HG03039 (cell line): ENCODE data around the gene TEFM.
A peak's percentile ranks its signal among the peaks of the same experiment; 100 is the strongest.
"Not testable (repeated sequence)": the region's sequence is repeated elsewhere in the genome, so short reads cannot be mapped to it uniquely, and the experiment has no call there.

Experiments used
- ATAC-seq: cut with Tn5 transposase; IDR thresholded peaks from one replicate; pipeline ENCODE4 v1.9.1; 2021; ENCODE audit warnings: mild to moderate bottlenecking, moderate library complexity; ENCODE audit not compliant: unreplicated experiment

TEFM gene, protein sequence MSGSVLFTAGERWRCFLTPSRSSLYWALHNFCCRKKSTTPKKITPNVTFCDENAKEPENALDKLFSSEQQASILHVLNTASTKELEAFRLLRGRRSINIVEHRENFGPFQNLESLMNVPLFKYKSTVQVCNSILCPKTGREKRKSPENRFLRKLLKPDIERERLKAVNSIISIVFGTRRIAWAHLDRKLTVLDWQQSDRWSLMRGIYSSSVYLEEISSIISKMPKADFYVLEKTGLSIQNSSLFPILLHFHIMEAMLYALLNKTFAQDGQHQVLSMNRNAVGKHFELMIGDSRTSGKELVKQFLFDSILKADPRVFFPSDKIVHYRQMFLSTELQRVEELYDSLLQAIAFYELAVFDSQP

DNA sequence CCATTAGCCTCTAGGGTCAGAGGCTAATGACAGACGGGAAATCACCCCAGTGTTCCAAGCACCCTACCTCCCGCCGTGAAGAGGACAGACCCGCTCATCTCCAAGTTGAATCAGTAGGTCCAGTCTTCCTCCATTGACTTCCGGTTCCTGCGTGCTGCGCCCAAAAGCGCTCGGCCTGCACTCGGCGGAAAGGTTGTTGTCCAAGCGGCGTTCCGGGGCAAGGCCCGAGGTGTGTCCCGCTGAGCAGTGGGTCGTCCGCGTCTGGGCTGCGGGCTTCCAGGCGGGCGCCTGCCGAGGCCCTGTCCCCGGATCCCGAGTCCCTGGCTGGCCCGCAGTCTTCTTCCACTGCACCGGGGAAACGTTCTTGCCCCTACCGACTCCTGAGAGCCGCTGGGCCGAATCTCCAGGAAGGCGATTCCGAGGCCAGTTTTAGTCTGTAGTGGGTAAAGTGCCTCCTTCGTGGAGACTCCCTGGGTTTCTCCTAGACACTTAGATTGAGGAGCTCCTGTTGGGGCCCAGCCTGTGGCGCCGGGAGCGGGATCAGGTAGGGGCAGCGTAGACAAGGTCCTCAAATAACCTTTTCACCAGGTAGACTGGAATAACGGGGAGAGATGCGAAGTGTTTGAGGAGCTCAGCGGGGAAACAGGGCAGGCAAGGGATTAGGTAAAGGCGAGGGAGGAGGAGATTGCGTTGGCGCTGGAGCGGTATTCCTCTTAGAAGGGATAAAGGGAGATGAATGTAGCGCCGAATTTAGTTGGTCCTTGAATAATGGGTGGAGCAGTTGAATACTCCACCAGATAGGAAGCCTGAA is at the start of gene TEFM:
Gene TEFM (minus strand): TSS at position 138 of the 811 bp plus-strand sequence. CDS start 40 bp downstream, at position 98.
- peak; percentile 83 for ATAC-seq

DNA sequence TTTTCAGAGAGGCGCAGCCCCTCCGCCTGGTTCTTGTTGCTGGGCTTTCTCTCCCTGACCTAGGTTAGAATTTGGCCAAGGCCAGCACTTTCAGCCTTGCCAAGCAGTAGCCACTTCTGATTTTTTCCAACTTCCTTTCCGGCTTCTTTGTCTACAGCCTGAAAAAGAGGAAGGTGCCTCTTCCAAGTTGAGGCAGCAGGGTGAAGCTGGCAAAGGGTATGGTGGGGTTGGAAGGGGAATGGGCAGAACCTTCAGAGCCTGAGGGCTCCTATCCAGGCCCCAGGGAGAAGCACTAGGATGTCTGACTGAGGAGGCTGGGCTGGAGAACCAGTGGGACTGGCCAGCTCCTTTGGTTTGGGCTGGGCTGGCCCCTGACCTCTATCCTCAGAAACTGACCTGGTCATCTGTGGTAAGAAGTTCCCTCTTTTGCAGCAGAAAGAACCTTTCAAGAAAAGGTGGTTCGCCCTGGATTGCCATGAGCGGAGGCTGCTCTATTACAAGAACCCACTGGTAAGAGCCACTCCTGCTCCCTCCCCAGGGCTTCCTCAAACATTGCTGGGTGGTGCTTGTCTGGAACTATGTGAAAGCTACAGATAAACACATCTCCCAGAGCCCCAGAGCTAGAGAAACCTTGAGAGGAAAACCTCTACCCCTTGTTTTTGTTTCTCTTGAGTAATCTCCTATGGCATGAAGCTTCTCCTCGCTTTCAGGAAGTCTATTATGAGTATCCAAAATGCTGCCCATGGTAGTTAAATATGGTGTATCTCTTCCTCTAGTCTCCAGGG is 48.2 kb upstream of the TEFM start:
- ATAC-seq: no peak

DNA sequence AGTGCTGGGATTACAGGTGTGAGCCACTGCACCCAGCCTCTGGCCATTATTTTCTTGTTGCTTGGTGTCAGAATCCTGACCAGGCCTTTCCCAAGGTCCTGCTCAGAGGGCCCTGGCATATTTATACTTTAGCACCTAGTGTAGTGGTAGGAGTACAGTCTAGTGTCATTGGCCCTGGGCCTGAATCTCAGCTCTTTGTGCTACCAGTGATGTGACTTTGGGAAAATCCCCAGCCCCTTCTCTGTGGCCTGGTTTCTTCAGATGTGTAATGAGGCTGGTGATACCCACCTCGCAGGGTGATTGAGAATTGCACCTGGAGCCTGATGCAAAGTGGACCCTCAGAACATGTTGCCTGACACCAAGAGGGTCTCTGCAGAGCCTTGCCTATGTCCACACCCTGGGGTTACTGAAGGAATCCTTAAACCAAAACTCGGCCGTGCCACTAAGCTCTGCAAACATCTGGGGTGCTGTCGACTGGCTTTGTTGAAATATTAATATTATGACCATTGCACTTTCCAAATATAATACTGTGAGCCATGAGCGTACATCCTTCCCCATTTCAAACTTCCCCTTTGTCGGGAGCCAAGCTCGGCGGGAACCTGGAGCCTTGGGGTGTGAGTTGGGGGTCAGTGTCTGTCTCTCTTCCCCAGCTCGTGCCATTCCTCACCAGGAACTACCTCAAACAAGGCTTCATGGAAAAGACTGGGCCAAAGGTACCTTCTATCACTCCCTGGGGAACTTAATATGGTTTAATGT is 46.8 kb upstream of the TEFM start:
- no peak for ATAC-seq

DNA sequence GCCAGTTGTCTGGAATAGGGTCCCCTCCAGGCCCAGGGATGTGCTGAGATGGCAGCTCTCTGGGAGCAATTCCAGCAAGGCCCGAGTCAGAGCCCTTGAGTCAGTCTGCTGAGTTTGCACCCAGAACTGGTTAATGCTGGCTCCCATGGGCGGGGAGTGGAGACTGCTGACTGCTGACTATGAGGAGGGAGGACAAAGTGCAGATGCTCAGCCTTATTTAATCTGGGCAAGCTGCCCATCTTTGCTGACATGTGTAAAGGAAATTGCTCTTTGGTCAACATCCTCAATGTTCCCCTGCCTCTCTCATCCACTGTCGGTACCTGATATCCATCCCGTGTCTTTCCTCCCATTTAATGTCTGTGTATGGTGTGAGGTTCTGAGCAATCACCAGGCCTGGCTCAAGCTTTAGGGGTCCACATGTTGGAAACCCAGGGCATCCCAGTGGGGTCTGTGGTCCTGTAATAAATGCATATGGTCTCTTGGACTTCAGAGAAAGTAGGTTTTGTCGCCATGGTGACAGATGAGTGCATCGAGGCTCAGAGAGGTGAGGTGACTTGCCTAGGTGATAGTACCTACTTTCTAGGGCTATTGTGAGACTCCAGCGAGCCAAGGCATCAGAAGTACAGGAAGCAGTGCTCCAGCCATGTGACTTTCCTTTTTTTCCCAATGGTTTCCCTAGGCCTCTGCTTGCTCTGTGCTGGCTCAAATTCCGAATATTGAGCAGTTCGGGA is 44.8 kb upstream of the TEFM start:
- ATAC-seq: no peak

DNA sequence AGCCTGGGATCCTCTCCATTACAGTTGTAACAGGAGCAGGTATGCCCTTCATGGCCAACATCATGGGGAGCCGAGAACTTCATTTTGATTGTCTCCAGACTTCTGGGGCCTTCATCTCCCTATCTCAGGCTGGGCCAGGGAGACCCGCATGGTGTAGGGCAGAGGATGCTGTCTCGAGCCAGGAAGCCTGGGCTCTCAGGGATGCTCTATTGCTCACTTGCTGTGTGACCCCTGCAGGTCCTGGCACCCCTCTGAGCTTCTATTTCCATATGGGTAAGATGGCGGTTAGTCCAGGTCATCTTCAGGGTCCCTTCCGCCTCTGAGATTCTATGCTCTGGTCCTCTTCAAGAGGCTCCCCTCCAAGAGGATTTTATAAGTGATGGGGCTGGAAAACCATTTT is 44.2 kb upstream of the TEFM start:
- no peak for ATAC-seq

DNA sequence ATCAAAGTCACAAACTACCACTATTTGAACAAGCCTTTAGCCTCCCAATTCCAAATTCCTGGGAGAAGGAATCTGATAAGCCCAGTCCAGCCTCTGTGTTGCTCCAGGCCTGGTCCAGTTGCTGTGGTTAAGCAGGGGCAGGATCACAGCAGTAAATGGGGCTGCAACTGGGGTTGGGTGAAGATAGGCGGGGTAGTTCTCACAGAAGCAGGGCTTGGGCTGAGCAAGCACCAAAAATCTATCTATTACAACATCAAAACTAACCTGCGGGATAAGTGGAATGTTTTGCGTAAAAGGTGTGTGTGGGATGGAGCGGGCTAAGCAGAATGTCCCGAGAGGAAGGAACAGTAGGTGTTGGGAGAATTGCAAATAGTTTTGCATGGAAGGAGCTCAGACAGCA is 41.8 kb upstream of the TEFM start:
- ATAC-seq: no peak

DNA sequence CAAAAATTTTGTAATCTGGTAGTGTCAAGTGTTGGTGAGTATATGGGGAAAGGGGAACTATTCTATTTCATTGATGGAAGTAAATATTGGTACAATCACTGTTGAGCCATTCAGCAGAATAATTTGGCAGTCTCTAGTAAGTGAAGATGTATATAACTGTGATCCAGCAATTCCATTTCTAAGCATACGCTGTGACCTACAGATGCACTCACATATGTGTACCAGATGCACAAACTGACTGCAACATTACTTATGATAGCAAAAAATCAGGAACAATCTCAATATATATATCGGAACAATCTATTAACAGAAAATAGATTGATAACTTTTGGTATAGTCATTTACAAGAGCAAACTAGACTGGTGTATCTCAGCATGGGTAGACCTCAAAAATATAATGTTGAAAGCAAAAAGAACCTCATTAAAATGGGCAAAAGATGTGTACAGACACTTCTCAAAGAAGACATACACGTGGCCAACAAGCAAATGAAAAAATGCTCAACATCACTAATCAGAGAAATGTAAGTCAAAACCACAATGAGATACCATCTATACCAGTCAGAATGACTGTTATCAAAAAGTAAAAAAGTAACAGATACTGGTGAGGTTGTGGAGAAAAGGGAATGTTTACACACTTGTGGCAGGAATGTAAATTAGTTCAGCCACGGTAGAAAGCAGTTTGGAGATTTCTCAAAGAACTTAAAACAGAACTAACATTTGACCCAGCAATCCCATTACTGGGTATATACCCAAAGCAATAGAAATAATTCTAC is 36.5 kb upstream of the TEFM start:
- ATAC-seq: no peak

DNA sequence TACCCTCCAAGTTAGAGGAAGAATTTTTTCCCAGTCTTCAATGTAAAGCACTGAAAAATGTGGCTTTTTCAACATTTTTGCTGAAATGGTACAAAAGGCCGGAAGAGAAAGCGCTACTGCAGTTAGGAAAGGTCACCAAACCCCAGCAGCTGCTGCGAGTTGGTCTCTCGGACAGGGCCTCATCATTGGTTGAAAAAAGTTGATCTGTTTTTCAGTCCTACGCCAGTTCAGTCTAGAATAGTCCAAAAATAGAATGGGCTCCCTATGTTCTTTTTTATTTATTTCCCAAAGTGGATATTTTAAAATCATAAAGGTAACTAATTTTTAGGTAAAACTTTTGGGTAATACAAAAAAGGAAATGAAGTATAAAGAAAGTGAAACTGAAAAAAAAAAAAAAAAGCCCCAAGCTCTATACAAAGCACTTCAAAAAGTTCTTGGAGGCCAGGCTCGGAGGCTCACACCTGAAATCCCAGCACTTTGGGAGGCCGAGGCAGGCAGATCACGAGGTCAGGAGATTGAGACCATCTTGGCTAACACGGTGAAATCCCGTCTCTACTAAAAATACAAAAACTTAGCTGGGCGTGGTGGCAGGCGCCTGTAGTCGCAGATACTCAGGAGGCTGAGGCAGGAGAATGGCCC is 33.1 kb upstream of the TEFM start:
- no peak for ATAC-seq

DNA sequence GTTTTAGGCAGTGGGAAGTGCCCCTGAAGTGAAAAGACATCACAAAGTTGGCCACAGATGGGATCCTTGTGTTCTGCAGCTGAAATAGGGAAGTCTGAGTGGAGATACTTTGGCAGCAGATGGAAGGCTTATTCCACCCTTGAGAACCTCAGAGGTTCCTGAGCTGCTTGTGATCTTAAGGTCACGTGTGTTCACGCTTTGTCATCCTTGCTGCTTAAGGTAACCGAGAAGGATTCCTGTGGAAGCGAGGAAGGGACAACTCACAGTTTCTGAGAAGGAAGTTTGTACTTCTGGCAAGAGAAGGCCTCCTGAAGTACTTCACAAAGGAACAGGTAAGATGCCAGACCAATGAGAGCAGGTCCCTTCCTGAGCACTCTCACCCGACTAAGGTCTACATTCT is 27.9 kb upstream of the TEFM start:
- ATAC-seq: no peak

DNA sequence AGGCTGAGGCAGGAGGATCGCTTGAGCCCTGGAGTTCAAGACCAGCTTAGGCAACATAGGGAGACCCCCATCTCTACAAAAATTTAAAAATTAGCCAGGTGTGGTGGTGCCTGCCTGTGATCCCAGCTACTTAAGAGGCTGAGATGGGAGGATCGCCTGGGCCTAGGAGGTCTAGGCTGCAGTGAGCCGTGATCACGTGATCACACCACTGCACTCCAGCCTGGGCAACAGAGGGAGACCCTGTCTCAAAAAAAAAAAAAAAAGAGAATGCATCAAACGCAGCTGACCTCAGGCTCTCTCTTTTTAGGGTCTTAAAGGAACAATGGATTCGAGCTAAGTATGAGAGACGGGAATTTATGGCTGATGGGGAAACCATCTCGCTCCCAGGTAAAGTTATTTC is 25.5 kb upstream of the TEFM start:
- not testable (repeated sequence) for ATAC-seq

DNA sequence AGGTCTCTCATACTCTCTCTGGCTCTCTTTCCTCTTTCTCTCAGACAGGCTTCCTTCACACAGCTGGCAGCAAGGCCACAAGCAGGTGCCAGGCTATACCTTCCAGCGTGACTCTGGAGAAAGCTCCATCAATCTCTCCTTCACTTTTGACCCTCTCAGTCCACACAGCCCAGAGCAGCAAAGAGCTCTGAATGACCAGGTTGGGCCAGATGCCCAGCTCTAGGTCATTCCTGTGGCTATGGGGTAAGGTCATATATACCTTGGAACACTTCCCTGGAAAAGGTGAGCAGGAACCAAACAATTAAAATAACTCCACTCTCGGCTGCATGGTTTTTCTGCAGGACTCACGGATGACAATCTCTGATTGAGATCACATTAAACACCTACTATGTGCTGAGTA is 24.5 kb upstream of the TEFM start:
- no peak for ATAC-seq

DNA sequence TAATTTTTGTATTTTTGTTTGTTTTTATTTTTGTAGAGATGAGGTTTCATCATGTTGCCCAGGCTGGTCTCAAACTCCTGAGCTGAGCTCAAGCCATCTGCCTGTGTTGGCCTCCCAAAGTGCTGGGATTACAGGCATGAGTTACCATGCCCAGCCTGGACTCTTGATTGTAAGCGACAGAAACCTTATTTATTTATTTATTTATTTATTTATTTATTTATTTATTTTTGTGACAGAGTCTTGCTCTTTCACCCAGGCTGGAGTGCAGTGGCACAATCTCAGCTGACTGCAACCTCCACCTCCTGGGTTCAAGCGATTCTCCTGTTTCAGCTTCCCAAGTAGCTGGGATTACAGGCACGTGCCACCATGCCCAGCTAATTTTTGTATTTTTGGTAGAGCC is 23.8 kb upstream of the TEFM start:
- ATAC-seq: not testable (repeated sequence)

DNA sequence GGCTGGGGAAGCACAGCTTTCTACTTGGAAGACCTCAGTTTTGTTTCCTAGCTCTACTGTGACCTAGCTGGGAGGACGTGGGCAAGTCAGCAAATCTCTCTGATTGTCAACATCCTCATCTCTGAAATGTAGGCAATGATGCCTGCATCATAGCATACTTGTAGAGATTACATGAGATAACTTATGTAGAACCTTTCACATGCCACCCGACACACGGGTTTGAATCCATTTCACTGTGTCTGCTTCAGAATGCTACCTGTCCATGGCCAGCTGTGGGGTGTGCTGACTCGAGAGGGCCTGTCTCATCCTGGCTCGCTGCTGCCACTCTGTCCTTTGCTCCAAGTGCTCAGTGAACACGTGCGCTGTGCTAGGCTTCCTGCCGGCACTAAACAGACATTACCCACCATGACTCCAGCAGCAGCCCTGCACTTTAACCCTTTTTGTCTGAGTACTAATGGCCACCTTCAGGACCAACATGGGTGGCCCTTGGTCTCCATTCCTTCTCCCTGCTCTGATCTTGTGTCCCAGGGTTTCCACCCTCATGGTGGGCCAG is 23.1 kb upstream of the TEFM start:
- ATAC-seq: no peak

DNA sequence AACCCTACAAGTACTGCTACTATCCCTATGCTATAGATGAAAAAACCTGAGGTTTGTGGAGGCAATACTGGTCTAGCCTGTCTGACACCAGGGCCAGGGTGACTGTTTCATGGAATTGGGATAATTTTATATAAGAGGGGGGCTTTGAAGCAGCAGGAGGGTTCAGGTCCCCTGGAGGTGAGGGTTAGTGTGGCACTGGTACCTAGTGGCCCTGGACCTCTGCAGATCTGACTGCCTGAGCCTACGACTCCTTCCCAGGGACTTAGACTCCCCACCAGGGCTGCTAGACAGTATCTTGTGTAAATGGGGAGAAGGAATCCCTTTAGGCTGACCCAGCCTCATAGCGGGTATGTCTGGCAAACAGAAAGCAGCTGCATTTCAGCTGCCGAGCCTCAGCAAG is 22.5 kb upstream of the TEFM start:
- no peak for ATAC-seq

DNA sequence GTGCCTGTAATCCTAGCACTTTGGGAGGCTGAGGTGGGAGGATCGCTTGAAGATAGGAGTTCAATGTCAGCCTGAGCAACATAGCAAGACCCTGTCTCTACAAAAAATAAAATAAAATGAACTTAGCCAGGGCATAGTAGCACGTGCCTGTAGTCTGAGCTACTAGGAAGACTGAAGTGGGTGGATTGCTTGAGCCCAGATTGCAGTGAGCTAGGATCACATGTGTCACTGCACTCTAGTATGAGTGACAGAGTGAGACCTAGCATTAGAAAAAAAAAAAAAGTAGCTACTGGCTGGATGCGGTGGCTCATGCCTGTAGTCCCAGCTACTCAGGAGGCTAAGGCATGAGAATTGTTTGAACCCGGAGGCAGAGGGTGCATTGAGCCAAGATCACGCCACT is 21.7 kb upstream of the TEFM start:
- no peak for ATAC-seq

DNA sequence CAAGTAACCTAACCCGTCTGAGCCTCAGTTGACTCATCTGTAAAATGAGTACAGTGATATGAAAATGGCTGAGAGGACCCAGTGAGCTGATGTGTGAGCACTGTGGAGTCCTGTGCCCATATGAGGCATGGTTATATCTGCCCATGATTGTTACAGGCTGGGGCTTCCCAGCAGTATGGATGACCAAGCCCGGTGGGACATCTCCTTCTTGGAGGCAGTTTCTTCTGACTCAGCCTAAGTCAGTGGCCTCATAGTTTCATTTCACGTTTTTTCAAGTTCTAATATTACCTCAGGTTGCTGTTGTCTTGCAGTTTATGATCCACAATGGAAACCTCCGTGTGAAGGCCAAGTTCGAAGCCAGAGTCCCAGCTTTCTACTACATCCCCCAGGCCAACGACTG is 20.5 kb upstream of the TEFM start:
- ATAC-seq: no peak

DNA sequence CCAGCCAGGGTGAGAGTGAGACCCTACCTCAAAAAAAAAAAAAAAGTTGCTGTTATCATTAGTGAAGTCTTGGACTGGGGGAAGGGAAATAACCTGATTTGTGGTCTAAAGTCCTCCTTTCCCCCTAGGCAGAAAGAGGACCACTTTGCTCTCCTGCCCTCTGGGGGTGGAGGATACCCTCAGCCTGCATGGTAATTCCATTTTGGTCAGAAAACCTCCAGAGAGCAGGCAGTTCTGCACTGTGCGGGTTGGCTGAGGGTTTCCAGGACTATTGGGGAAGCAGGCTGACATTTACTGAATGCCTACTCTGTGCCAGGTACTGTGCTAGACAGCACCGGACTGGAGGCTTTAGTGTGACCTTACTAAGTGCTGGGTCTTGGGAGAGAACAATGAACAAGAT is 18.3 kb upstream of the TEFM start:
- ATAC-seq: no peak

DNA sequence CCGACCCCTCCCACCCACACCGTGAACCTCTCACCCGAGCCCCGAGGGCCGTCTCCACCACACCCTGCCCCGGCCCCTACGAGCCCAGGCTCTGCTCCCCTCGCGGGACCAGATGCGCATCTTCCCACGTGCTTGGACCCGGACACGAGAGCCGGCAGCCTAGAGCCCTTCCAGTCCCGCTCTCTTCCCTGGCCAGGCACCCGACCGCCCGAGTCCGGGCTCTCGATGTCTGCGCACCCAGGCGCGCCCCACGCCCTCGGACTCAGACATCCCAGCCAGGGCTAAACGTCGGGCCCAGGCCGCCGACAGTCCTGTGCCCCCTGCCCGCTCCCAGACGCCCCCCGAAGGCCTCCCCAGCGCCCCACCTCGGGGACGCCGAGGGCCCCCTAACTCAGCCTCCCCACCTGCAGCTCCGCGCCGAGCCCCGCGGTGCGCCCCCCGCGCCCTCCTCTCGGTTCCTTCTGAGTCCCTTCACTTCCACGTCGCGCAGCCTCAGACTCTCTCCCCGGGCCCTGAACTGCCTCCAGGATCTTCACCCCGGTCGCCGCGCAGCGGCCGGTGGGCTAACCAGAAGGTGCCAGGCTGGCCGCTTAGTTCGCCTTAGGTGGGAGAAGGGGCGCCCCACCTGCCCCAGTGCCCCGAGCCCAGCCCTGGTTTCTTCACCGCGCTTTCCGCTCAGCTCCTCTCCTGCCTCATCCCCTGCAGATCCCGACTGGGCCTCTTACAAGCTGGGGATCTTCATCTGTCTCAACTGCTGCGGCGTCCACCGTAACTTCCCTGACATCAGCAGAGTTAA is 16.4 kb upstream of the TEFM start:
- no peak for ATAC-seq
